Measurements from ENCODE around the gene TSBP1.

The TSBP1 gene

GRCh38 chr6:32401284-32401963 is 29.7 kb upstream of the TSBP1 start:
- TF ChIP-seq CTCF (IDR thresholded peaks at IDR 0.05), result no peak
- no peaks in the 10 kb centered on the region for H3K4me1 ChIP-seq (ENCODE audit: control insufficient read depth in 1 of 2, insufficient read depth in 1 of 2, low read depth in 1 of 2, low read length in 1 of 2)
- H3K36me3 ChIP-seq, result no peaks in the 10 kb centered on the region
- H3K9me3 ChIP-seq, result no peaks in the 10 kb centered on the region
- H3K27ac ChIP-seq, result no peak overlapping the region
- no peak overlapping the region for H3K4me3 ChIP-seq (ENCODE audit: low read depth in 1 of 2, low read length in 1 of 2)
- H3K27me3 ChIP-seq, result peaks cover 28% of the 10 kb centered on the region

GRCh38 chr6:32397252-32397920 is 25.7 kb upstream of the TSBP1 start:
- Histone ChIP-seq H3K4me1 (ENCODE audit: control insufficient read depth in 1 of 2, insufficient read depth in 1 of 2, low read depth in 1 of 2, low read length in 1 of 2) (no peaks in the 10 kb centered on the region), H3K4me3 (ENCODE audit: low read depth in 1 of 2, low read length in 1 of 2) (no peak overlapping the region), H3K36me3 (no peaks in the 10 kb centered on the region), H3K27me3 (peaks cover 21% of the 10 kb centered on the region), H3K27ac (no peak overlapping the region), H3K9me3 (no peaks in the 10 kb centered on the region)
- TF ChIP-seq CTCF (IDR thresholded peaks at IDR 0.05), result no peak

- no peaks in the 10 kb centered on the region for H3K36me3 ChIP-seq
- H3K27ac ChIP-seq, result no peak overlapping the region
- no peaks in the 10 kb centered on the region for H3K4me1 ChIP-seq (ENCODE audit: control insufficient read depth in 1 of 2, insufficient read depth in 1 of 2, low read depth in 1 of 2, low read length in 1 of 2)
- TF ChIP-seq CTCF (IDR thresholded peaks at IDR 0.05), result no peak
- H3K27me3 ChIP-seq, result peaks cover 21% of the 10 kb centered on the region
- no peak overlapping the region for H3K4me3 ChIP-seq (ENCODE audit: low read depth in 1 of 2, low read length in 1 of 2)
- H3K9me3 ChIP-seq, result no peaks in the 10 kb centered on the region
Observed at GRCh38 chr6:32396028-32396427, 24.3 kb upstream of the TSBP1 start.

GRCh38 chr6:32393665-32394420 is 22.1 kb upstream of the TSBP1 start:
- no peaks in the 10 kb centered on the region for H3K9me3 ChIP-seq
- H3K4me1 ChIP-seq (ENCODE audit: control insufficient read depth in 1 of 2, insufficient read depth in 1 of 2, low read depth in 1 of 2, low read length in 1 of 2), result no peaks in the 10 kb centered on the region
- peaks cover 26% of the 10 kb centered on the region for H3K27me3 ChIP-seq
- no peak overlapping the region for H3K4me3 ChIP-seq (ENCODE audit: low read depth in 1 of 2, low read length in 1 of 2)
- TF ChIP-seq CTCF (IDR thresholded peaks at IDR 0.05), result no peak
- H3K36me3 ChIP-seq, result no peaks in the 10 kb centered on the region
- no peak overlapping the region for H3K27ac ChIP-seq

- H3K27ac ChIP-seq, result no peak overlapping the region
- no peak overlapping the region for H3K4me3 ChIP-seq (ENCODE audit: low read depth in 1 of 2, low read length in 1 of 2)
- no peaks in the 10 kb centered on the region for H3K9me3 ChIP-seq
- TF ChIP-seq CTCF (IDR thresholded peaks at IDR 0.05), result no peak
- H3K36me3 ChIP-seq, result no peaks in the 10 kb centered on the region
- H3K4me1 ChIP-seq (ENCODE audit: control insufficient read depth in 1 of 2, insufficient read depth in 1 of 2, low read depth in 1 of 2, low read length in 1 of 2), result no peaks in the 10 kb centered on the region
- peaks cover 39% of the 10 kb centered on the region for H3K27me3 ChIP-seq
Observed at GRCh38 chr6:32391505-32391904, 19.8 kb upstream of the TSBP1 start.

Data from neutrophil (primary cell).